HepG2 (cell line): ENCODE measurements around the gene CASKIN1. TPM values are rescaled to one million over a fixed set of nuclear protein-coding genes. Genes with fewer than 3 reads are reported as not detected.

Experiments used
- CAMTA2 ChIP-seq: sonication (generic); formaldehyde crosslinking; IDR thresholded peaks from 2 replicates; pipeline ENCODE4 v1.4.0; 2020; ENCODE audit warnings: mild to moderate bottlenecking, missing genetic modification reagents, borderline replicate concordance
- CTCF ChIP-seq: sonication (generic); formaldehyde crosslinking; IDR thresholded peaks from 2 replicates; pipeline ENCODE4 v1.5.0; 2020; ENCODE audit warnings: mild to moderate bottlenecking, missing genetic modification reagents, moderate library complexity
- DMTF1 ChIP-seq: sonication (generic); formaldehyde crosslinking; IDR thresholded peaks from 2 replicates; pipeline ENCODE4 v1.4.0; 2020; ENCODE audit warnings: mild to moderate bottlenecking, missing genetic modification reagents
- HMGA1 ChIP-seq: sonication (generic); formaldehyde crosslinking; conservative IDR thresholded peaks from 2 replicates; pipeline ENCODE4 v1.4.0; 2020; ENCODE audit warnings: missing genetic modification reagents
- HOXD1 ChIP-seq: sonication (generic); formaldehyde crosslinking; IDR thresholded peaks from 2 replicates; pipeline ENCODE4 v1.5.0; 2020; ENCODE audit warnings: missing genetic modification reagents
- MBNL3 ChIP-seq: fragments of 250-450 bp; sonication (Bioruptor Pico); conservative IDR thresholded peaks from 2 replicates; pipeline ENCODE4 v1.8.0; 2022; ENCODE audit warnings: mild to moderate bottlenecking, inconsistent platforms
- NAIF1 ChIP-seq: sonication (generic); formaldehyde crosslinking; IDR thresholded peaks from 2 replicates; pipeline ENCODE4 v1.5.0; 2020; ENCODE audit warnings: mild to moderate bottlenecking, missing genetic modification reagents, borderline replicate concordance
- POLR2G ChIP-seq: fragments of 200-400 bp; formaldehyde crosslinking; IDR thresholded peaks from 2 replicates; pipeline ENCODE4 v1.6.1; 2018; ENCODE audit warnings: mild to moderate bottlenecking, low read depth, low read length, moderate library complexity
- RFX1 ChIP-seq: fragments of 450-650 bp; IDR thresholded peaks from 2 replicates; pipeline ENCODE4 v1.6.1; 2017
- TBP ChIP-seq: sonication (generic); formaldehyde crosslinking; IDR thresholded peaks from 2 replicates; pipeline ENCODE4 v1.5.0; 2020; ENCODE audit warnings: missing genetic modification reagents
- ZBTB39 ChIP-seq: sonication (generic); formaldehyde crosslinking; IDR thresholded peaks from 2 replicates; pipeline ENCODE4 v1.5.0; 2020; ENCODE audit warnings: missing genetic modification reagents
- ZNF292 ChIP-seq: sonication (generic); formaldehyde crosslinking; IDR thresholded peaks from 2 replicates; pipeline ENCODE4 v1.8.1; 2022; ENCODE audit warnings: mild to moderate bottlenecking, low read depth, missing genetic modification reagents, borderline replicate concordance
- ZNF350 ChIP-seq: sonication (generic); formaldehyde crosslinking; IDR thresholded peaks from 2 replicates; pipeline ENCODE4 v1.4.0; 2020; ENCODE audit warnings: mild to moderate bottlenecking, low read depth, missing genetic modification reagents, borderline replicate concordance
- ZNF557 ChIP-seq: sonication (generic); formaldehyde crosslinking; IDR thresholded peaks from 2 replicates; pipeline ENCODE4 v1.4.0; 2020; ENCODE audit warnings: missing genetic modification reagents
- ZNF577 ChIP-seq: sonication (generic); formaldehyde crosslinking; IDR thresholded peaks from 2 replicates; pipeline ENCODE4 v1.4.0; 2020; ENCODE audit warnings: mild to moderate bottlenecking, low read depth, missing genetic modification reagents, borderline replicate concordance
- ZNF850 ChIP-seq: sonication (generic); formaldehyde crosslinking; conservative IDR thresholded peaks from 2 replicates; pipeline ENCODE4 v1.9.0; 2021; ENCODE audit warnings: mild to moderate bottlenecking, missing genetic modification reagents
- ZXDC ChIP-seq: sonication (generic); formaldehyde crosslinking; IDR thresholded peaks from 2 replicates; pipeline ENCODE4 v1.5.0; 2020; ENCODE audit warnings: mild to moderate bottlenecking, missing genetic modification reagents
- polyA plus RNA-seq, 8 experiments: library from polyadenylated mRNA; depleted of rRNA in 3 of 8; stranded (reverse) in 7 of 8; unstranded in 1 of 8; fragments of >200 nt; fragmentation: Illumina TruSeq in 4 of 8; extraction: Trizol in 4 of 8; gene quantifications; 2 replicates each; pipeline versions ENCODE4 v1.2.1 to v1.2.3, GENCODE V29; 2011 to 2016; ENCODE audit warnings: low read depth in 4 of 8, missing spikeins in 1 of 8, mixed read lengths in 1 of 8; ENCODE audit not compliant: insufficient read depth in 1 of 8
- total RNA-seq, 5 experiments: library from RNA; depleted of rRNA; stranded (reverse); fragments of >200 nt; fragmentation: Illumina TruSeq; extraction: Trizol; gene quantifications; 2 replicates each; pipeline ENCODE4 v1.2.3, GENCODE V29; 2016; ENCODE audit warnings: low read depth in 1 of 5

CASKIN1 gene
- total and polyA plus RNA-seq, 2 of the 13 experiments (the other 11 are each of a cell fraction or from before 2014, with no cell fraction given): 1.2 to 2.2 TPM

DNA sequence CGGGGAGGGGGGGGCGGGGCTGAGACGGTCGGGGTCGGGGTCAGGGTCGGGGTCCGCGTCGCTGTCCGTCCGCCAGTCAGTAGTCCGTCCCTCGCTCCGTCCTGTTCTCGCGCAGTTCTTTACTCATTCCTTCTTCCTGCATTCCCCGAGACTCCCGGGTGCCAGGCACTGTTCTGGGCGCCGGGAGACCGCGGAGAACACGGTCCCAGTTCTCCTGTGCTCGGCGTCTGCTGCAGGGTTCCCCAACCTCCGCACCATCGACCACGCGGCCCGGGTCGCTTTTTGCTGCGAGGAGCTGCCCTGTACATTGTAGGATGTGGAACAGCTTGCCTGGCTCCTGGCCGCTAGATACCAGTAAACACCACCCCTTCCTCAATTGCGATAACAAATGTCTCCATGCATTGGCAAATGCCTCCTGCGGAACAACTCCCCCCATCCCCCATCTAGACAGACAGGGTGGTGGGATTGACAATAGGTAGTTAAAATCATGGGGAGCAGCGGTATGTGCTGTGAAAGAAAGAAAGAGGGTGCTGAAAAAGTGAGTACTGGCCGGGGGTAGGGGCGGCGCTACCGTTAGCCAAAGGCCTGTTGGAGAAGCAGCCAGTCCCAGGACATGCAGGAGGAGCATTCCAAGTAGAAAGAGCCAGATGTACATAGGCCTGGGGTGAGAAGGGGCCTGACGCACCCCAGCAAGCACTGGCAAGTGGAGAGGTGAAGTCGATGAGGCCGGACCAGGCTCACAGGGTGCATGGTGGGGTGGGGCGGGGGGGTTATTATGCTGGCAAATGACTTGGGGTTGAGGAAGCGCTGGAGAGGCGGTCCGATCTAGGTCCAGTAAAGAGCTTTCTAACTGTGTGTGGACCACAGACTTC, 40.2 kb downstream of the CASKIN1 start (continued):
- TF ChIP-seq ZXDC (CRISPR knock-in tag): no peak
- TF ChIP-seq CTCF (CRISPR knock-in tag): 0 out of 2 replicates have a peak, but pooled peaks have one; percentile 7
- TF ChIP-seq DMTF1 (CRISPR knock-in tag): no peak
- TF ChIP-seq NAIF1 (CRISPR knock-in tag): no peak
- TF ChIP-seq ZBTB39: no peak
- TF ChIP-seq HMGA1 (CRISPR knock-in tag): no peak
- TF ChIP-seq ZNF350 (CRISPR knock-in tag): peak; percentile 20; the same call in 1 of the 2 replicates
- no peak for TF ChIP-seq ZNF850 (CRISPR knock-in tag)
- TF ChIP-seq ZNF292 (CRISPR knock-in tag): no peak
- no peak for TF ChIP-seq MBNL3 (CRISPR knock-in tag)
- no peak for TF ChIP-seq CAMTA2 (CRISPR knock-in tag)
- no peak for TF ChIP-seq ZNF557 (CRISPR knock-in tag)
- TF ChIP-seq POLR2G: peak; percentile 35; the same call in 1 of the 2 replicates
- no peak for TF ChIP-seq ZNF577 (CRISPR knock-in tag)
- no peak for TF ChIP-seq TBP (CRISPR knock-in tag)
- no peak for TF ChIP-seq HOXD1 (CRISPR knock-in tag)
- no peak for TF ChIP-seq RFX1
